Fibroblast of skin of left quadriceps (primary cell): ENCODE measurements around the gene FH.

ENCODE experiments used
- DNase-seq, 2 experiments: peaks; one replicate each; pipeline ENCODE4 v3.0.0-alpha.2; 2013; ENCODE audit warnings: low read depth in 2 of 2

The FH gene

GRCh38 chr1:241521718-241522117, 2.2 kb upstream of the FH start:
- no peak for DNase-seq

- no peak for DNase-seq
Measured at GRCh38 chr1:241520080-241520465, 518 bp upstream of the FH start.

- no peak for DNase-seq
Measured at GRCh38 chr1:241518476-241519307, 863 bp downstream of the FH start.

GRCh38 chr1:241513378-241513777, 6.2 kb downstream of the FH start:
- DNase-seq, result no peak

GRCh38 chr1:241507189-241507863, 12.2 kb downstream of the FH start:
- no peak for DNase-seq

- no peak for DNase-seq
Measured at GRCh38 chr1:241503444-241503843, 16.1 kb downstream of the FH start.

- DNase-seq, result no peak
Measured at GRCh38 chr1:241499910-241500309, 19.6 kb downstream of the FH start.

- DNase-seq, result no peak
Measured at GRCh38 chr1:241495741-241496140, 23.8 kb downstream of the FH start.

- no peak for DNase-seq
Measured at GRCh38 chr1:241488739-241489138, 30.8 kb downstream of the FH start.

GRCh38 chr1:241485554-241485992, 34.0 kb downstream of the FH start:
- no peak for DNase-seq

GRCh38 chr1:241485145-241485544, 34.4 kb downstream of the FH start:
- DNase-seq, result no peak

- DNase-seq, result peak; percentile 51 to 56
Measured at GRCh38 chr1:241482761-241483250, 36.7 kb downstream of the FH start.

- DNase-seq, result no peak
Measured at GRCh38 chr1:241479294-241479693, 40.3 kb downstream of the FH start.

- no peak for DNase-seq
Measured at GRCh38 chr1:241475671-241476070, 43.9 kb downstream of the FH start.

- DNase-seq, result no peak
Measured at GRCh38 chr1:241473026-241473425, 46.5 kb downstream of the FH start.

GRCh38 chr1:241470908-241471590, 48.5 kb downstream of the FH start:
- DNase-seq, result no peak

GRCh38 chr1:241470361-241470760, 49.2 kb downstream of the FH start:
- DNase-seq, result no peak

- no peak for DNase-seq
Measured at GRCh38 chr1:241465673-241466072, 53.9 kb downstream of the FH start.

GRCh38 chr1:241464985-241465384, 54.6 kb downstream of the FH start:
- no peak for DNase-seq

GRCh38 chr1:241462391-241462790, 57.2 kb downstream of the FH start:
- no peak for DNase-seq

GRCh38 chr1:241460098-241460873, 59.3 kb downstream of the FH start:
- DNase-seq, result no peak
